ENCODE measurements around the gene PLD5. TPM values are rescaled to one million over a fixed set of nuclear protein-coding genes. Genes with fewer than 3 reads are reported as not detected.
"Not testable (repeated sequence)": the region's sequence is repeated elsewhere in the genome, so short reads cannot be mapped to it uniquely, and the experiment has no call there.

Gene PLD5
- total RNA-seq, 1 donor from 2014 or later, result not detected

GRCh38 chr1:242282758-242283485 lies 241.6 kb downstream of the PLD5 start:
- DNase-seq (ENCODE audit: low read depth in 2 of 2), result not testable (repeated sequence)

DNA sequence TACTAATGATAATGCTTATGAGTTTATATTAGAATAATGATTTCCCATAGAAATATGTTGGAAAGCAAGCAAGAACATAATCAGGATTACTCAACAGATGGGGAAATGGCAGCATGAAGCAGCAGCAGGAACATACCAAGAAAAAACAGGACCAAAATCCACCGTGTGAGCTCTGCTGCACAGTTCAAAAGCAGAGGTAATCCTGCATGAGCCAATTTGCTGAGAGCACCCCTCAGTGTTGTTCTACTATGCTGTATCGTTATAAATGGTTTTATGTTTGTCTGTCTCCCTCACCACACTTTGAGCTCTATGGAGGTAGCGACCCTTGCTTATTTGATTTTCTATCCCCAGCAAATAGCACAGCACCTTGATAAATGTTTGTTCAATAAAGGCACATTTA lies 246.1 kb downstream of the PLD5 start:
- not testable (repeated sequence) for DNase-seq (ENCODE audit: low read depth in 2 of 2)

DNA sequence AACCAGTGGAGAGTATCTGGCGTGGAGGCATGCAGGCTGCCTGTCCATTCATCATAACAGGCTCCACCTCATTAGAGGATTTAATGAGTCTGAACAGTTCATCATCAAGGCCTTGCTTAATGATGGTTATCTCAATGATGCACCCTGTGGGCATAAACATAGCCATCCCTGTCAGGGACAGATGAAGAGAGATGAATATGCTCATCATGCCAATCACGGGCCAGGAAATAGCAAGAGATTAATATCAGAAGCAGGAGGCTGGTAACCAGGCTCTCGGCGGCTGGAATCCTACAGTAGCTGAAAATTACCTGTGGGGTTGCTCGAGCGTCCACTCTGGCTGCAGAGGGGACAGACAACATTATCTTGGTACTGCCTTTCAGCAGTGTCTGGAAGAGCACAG lies 247.7 kb downstream of the PLD5 start:
- DNase-seq (ENCODE audit: low read depth in 2 of 2), result not testable (repeated sequence)

DNA sequence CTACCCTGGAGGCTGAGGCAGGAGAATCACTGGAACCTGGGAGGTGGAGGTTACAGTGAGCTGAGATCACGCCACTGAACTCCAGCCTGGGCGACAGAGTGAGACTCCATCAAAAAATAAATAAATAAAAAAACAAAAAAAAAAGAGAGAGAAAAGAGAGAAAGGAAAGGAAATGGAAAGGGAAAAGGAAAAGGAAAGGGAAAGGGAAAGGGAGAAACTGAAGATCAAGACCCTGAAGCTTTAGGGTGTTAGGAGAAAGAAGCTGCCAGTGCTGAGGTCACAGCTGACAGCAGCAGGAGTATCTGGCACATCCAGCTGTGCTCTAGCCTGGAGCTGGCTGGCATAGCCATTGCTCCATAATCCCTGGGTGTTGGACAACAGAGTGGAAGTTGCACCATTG lies 257.5 kb downstream of the PLD5 start:
- DNase-seq (ENCODE audit: low read depth in 2 of 2), result not testable (repeated sequence)

DNA sequence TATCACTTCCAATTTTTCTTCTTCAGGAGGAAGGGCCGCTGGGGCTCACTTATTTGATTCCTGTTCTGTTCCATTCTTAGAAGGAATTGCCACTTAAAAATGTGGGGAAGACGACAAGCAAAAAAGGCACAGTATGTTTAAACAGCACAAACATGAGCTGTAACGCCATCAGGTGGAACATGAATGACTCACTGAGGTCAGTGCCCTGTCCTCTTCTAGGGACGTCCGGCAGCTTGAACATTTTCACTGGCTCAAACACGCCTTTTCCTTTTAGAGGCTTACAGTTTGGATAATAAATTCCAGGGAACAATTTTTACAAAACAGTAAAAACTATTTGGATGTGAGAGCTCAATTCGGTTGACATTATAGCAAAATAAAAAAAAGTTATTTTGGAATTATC lies 260.1 kb downstream of the PLD5 start:
- DNase-seq (ENCODE audit: low read depth in 2 of 2), result not testable (repeated sequence)

DNA sequence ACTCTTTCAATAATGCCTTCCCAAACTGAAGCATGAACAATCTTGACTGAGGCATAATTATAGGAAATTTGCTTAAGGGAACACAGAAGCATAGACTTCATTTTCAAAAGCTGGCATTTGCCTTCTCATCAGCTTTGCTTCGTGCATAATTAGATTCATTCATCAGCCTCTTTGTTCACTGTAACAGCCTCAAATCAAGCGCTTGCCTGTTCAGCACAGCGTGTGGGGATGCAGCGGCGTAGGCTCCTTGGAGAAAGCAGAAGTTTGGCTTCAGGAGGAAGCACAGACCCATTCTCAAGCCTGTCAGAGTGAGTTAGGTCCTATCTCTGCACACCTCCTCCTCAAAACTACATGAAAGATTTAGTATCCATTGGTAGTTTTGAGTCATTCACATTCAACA lies 279.2 kb downstream of the PLD5 start:
- no peak for DNase-seq (ENCODE audit: low read depth in 2 of 2)

DNA sequence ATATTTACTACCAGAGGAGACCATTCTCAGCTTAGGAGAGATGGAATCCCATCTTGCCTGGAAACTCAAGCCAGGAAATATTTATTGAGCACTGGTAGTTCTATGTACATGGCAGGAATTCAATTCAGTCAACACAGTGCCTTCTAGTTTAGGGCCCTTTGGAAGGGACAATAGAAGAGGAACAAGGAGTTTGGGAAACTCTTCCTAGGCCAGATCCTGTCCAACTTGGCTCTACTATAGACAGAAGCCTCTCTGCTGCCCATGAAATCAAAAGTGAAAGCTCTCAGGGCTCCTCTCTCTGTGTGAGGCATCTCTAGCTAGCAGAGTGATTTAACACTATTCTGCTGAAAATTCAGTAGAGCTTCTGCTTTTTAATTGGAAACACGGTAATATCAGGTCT lies 281.0 kb downstream of the PLD5 start:
- DNase-seq (ENCODE audit: low read depth in 2 of 2), result no peak

DNA sequence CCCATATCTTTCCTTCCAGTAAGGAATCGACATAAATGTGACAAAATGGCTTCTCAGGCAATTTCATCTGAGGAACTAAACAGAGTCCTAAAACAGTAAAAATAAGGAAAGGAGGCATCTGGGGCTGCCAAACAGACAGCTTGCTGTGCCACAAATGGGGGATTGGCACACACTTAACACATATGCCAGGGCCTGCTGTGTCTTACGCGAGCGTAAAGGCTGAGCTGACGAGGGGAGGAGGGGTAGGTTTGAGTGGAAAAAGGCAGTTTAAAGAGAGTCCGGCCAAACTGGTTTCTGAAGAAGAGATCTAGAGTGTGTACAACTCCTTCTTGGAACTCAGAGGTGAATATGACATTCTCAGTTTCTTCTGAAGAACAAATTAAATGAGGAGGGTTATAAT lies 281.5 kb downstream of the PLD5 start:
- no peak for DNase-seq (ENCODE audit: low read depth in 2 of 2)

GRCh38 chr1:242241936-242242335 lies 282.6 kb downstream of the PLD5 start:
- DNase-seq (ENCODE audit: low read depth in 2 of 2), result no peak

GRCh38 chr1:242240691-242241090 lies 283.8 kb downstream of the PLD5 start:
- DNase-seq (ENCODE audit: low read depth in 2 of 2), result no peak

DNA sequence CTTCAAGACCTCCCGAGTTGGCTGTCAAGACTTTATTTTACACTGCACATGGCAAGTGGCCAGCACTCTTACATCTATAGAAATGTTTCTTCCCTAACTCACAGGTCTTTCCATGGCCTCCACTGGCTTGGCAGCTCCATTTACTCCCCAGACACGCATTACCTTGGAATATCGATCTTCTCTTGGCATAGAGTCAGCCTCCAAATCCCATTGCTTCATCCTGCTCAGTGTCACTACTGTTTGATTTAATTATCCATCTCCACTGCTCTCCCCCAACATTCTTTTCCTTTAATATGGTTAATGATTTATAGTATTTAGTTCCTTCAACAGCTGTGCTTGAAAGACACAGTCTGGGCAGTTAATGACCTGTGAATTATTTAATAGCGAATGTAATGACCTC lies 284.4 kb downstream of the PLD5 start:
- no peak for DNase-seq (ENCODE audit: low read depth in 2 of 2)

DNA sequence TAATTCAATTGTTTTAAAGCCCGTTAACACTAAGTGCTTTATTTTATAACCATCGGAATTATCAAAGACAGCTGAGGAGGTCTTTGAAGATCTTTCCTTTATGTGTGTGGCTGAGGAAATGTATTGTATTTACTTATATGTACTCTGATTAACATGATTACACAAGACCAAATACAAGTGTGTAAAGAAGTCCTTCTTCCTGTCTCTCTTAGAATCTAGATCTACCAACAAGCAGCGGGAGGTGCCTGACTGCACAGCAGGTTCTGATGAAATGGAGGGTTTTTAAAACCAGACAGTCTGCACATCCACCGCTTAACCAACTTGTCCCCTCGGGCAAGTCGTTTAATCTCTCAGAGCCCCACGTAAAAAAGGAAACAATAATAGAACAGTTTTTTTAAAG lies 285.1 kb downstream of the PLD5 start:
- no peak for DNase-seq (ENCODE audit: low read depth in 2 of 2)

GRCh38 chr1:242237051-242237450 lies 287.4 kb downstream of the PLD5 start:
- no peak for DNase-seq (ENCODE audit: low read depth in 2 of 2)

DNA sequence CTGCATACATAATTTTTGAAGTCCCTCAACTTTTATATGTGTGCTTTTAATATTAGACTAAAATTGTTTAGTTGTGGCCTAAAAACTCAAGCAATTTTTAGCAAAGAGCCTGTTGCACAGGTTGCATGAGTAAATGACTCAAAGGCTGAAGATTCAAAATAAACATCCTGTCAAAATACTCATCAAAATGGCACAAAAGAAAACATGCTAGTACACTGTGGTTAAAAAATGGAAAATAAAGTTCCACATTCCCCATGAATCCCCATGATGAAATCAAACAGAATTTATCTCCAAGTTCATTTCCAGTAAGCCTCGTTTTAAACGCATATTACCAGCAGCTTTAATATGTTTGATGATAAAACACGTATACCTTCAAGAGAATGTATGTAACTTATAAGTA lies 295.5 kb downstream of the PLD5 start:
- DNase-seq (ENCODE audit: low read depth in 2 of 2), result no peak

DNA sequence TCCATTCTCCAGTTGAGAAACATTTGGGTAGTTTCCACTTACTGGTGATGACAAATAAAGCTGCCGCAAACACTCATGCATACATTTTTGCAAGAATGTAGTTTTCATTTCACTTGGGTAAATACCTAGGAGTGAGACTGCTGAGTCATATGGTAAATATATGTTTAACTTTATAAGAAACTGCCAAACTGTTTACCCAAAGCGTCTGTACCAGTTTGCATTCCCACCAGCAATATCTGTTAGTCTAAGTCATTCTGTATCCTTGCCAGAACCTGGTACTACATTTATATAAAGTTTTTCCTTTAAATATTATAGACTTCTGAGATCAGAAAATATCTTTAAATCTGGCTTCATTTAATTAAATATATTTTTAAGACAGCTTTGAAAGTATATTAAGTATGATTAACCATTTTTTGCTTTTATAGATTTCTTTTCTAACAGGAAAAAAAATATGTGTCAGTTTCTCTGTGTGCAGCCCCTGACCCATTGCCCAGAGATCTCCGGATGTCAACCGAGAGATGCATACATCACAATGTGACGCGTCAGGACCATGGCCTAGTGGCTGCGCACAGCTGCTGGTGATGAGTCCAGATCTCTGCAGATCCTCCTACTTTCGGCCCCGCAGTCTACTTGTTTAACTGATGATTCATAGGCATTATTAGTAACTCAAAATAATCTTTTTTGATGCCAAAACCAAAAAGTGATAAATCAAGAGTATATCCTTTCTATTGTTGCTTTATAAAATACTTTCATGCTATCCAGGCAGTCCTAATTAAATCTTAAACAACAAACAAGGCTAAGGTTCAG lies 298.5 kb downstream of the PLD5 start:
- no peak for DNase-seq (ENCODE audit: low read depth in 2 of 2)

- DNase-seq (ENCODE audit: low read depth in 2 of 2), result not testable (repeated sequence)
Measured at GRCh38 chr1:242224878-242225766, 299.4 kb downstream of the PLD5 start.

DNA sequence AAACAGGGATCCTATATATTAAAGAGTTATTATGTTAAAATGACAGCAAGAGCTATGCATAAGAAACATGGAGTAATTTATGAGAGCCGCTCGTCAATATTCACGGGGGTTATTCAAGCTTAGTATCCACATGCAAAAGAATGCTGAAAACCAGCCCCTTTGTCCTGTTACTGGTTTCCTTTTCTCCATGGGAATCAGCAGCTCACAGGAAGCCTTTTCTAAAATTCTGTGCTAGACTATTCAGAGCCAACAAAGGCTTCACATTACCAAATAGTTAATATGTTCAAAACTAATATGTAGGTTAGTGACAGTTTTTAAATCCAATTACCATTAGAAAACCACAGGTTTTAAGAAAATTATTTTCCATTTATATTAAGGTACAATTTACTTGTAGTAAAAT lies 300.0 kb downstream of the PLD5 start:
- DNase-seq (ENCODE audit: low read depth in 2 of 2), result no peak

- DNase-seq (ENCODE audit: low read depth in 2 of 2), result no peak
Measured at GRCh38 chr1:242219905-242220304, 304.6 kb downstream of the PLD5 start.

GRCh38 chr1:242219298-242219901 lies 305.1 kb downstream of the PLD5 start:
- DNase-seq (ENCODE audit: low read depth in 2 of 2), result no peak

DNA sequence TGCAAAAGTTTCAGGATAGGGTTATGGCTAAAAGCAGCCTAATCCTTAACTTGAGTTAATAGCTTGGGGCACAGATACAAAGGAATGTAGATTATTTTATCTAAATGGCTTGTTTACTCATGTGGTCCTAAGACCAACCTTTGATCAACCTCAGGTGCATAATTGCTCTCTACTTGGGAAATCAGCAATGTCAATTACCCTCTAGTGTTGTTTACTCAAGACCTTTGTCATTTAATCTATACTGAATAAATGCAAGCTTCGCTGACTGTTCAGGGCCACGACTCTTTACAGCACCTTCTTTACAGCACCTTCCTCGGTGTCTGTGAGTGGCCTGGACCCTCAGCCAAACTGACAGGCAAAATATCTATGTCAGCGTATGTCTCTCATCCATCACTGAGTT lies 308.1 kb downstream of the PLD5 start:
- no peak for DNase-seq (ENCODE audit: low read depth in 2 of 2)

DNA sequence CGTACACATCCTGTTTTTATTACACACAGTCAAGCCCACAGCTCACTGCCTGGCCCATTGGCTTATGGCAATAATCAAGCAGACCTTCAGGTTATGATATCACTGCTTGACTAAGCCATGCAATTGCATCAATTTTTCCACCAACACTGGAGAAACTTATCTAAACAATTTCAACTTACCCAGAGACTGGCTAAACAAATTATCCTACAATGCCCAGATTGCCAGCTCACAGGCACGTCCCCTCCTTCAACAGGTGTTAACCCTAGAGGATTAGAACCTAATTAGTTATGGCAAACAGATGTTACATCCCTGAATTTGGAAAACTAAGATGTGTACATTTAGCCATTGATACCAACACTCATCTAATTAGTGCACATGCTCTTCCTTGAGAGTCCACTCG lies 310.0 kb downstream of the PLD5 start:
- not testable (repeated sequence) for DNase-seq (ENCODE audit: low read depth in 2 of 2)

- DNase-seq (ENCODE audit: low read depth in 2 of 2), result not testable (repeated sequence)
Measured at GRCh38 chr1:242212961-242213360, 311.5 kb downstream of the PLD5 start.
